ENCODE data around the gene TBC1D16.
"Not testable (repeated sequence)": the region's sequence is repeated elsewhere in the genome, so short reads cannot be mapped to it uniquely, and the experiment has no call there.

TBC1D16 gene

GRCh38 chr17:79909121-79909520 lies 126.6 kb downstream of the TBC1D16 start:
- no peak for DNase-seq (ENCODE audit: extremely low spot score, insufficient read length, low read depth)
- no peak for FAIRE-seq

GRCh38 chr17:79907850-79908249 lies 127.8 kb downstream of the TBC1D16 start:
- FAIRE-seq = no peak
- no peak for DNase-seq (ENCODE audit: extremely low spot score, insufficient read length, low read depth)

GRCh38 chr17:79907217-79907715 lies 128.4 kb downstream of the TBC1D16 start:
- DNase-seq (ENCODE audit: extremely low spot score, insufficient read length, low read depth) = no peak
- FAIRE-seq = no peak

- DNase-seq (ENCODE audit: extremely low spot score, insufficient read length, low read depth) = no peak
- no peak for FAIRE-seq
Observed at GRCh38 chr17:79905832-79906231, 129.8 kb downstream of the TBC1D16 start.

- no peak for DNase-seq (ENCODE audit: extremely low spot score, insufficient read length, low read depth)
- no peak for FAIRE-seq
Observed at GRCh38 chr17:79904865-79905264, 130.8 kb downstream of the TBC1D16 start.

GRCh38 chr17:79902146-79902791 lies 133.4 kb downstream of the TBC1D16 start:
- FAIRE-seq = no peak
- DNase-seq (ENCODE audit: extremely low spot score, insufficient read length, low read depth) = no peak

- FAIRE-seq (no peak), DNase-seq (ENCODE audit: extremely low spot score, insufficient read length, low read depth) (no peak)
Observed at GRCh38 chr17:79901131-79901530, 134.5 kb downstream of the TBC1D16 start.

GRCh38 chr17:79899584-79899983 lies 136.1 kb downstream of the TBC1D16 start:
- FAIRE-seq (no peak), DNase-seq (ENCODE audit: extremely low spot score, insufficient read length, low read depth) (no peak)

GRCh38 chr17:79897243-79898063 lies 138.2 kb downstream of the TBC1D16 start:
- no peak for DNase-seq (ENCODE audit: extremely low spot score, insufficient read length, low read depth)

GRCh38 chr17:79893457-79893856 lies 142.2 kb downstream of the TBC1D16 start:
- not testable (repeated sequence) for DNase-seq (ENCODE audit: extremely low spot score, insufficient read length, low read depth); FAIRE-seq

More at GRCh38 chr17:79897243-79898063, 138.2 kb downstream of the TBC1D16 start:
- FAIRE-seq = no peak

GRCh38 chr17:79892457-79893241 lies 143.0 kb downstream of the TBC1D16 start:
- FAIRE-seq (no peak), DNase-seq (ENCODE audit: extremely low spot score, insufficient read length, low read depth) (no peak)

GRCh38 chr17:79891113-79891730 lies 144.4 kb downstream of the TBC1D16 start:
- FAIRE-seq = no peak
- DNase-seq (ENCODE audit: extremely low spot score, insufficient read length, low read depth) = no peak

- FAIRE-seq (no peak), DNase-seq (ENCODE audit: extremely low spot score, insufficient read length, low read depth) (no peak)
Observed at GRCh38 chr17:79890706-79891105, 145.0 kb downstream of the TBC1D16 start.

- FAIRE-seq (no peak), DNase-seq (ENCODE audit: extremely low spot score, insufficient read length, low read depth) (no peak)
Observed at GRCh38 chr17:79888811-79889634, 146.6 kb downstream of the TBC1D16 start.

GRCh38 chr17:79888009-79888540 lies 147.6 kb downstream of the TBC1D16 start:
- no peak for DNase-seq (ENCODE audit: extremely low spot score, insufficient read length, low read depth)
- no peak for FAIRE-seq

- FAIRE-seq = no peak
- DNase-seq (ENCODE audit: extremely low spot score, insufficient read length, low read depth) = no peak
Observed at GRCh38 chr17:79887451-79887991, 148.2 kb downstream of the TBC1D16 start.

- FAIRE-seq = no peak
- no peak for DNase-seq (ENCODE audit: extremely low spot score, insufficient read length, low read depth)
Observed at GRCh38 chr17:79883202-79883601, 152.5 kb downstream of the TBC1D16 start.
